HG02981 (cell line): ENCODE results near the gene FAM111A.
"Not testable (repeated sequence)": the region's sequence is repeated elsewhere in the genome, so short reads cannot be mapped to it uniquely, and the experiment has no call there.

Experiments used
- ATAC-seq: cut with Tn5 transposase; IDR thresholded peaks from one replicate; pipeline ENCODE4 v1.9.1; 2021; ENCODE audit warnings: mild to moderate bottlenecking, moderate library complexity; ENCODE audit not compliant: unreplicated experiment

FAM111A gene

GRCh38 chr11:59142530-59143507, at the start of gene FAM111A:
Gene FAM111A, plus strand, starts transcription at chr11:59142856. Its CDS starts 6,017 bp downstream, at chr11:59148873.
- peak; percentile 65 for ATAC-seq

- ATAC-seq = not testable (repeated sequence)
These were observed 49.1 kb upstream of the FAM111A start for GRCh38 chr11:59093576-59093975.

- ATAC-seq = peak; percentile 79
These were observed 47.4 kb upstream of the FAM111A start for GRCh38 chr11:59095225-59095624.

- not testable (repeated sequence) for ATAC-seq
These were observed 46.6 kb upstream of the FAM111A start for GRCh38 chr11:59095972-59096575.

- ATAC-seq = peak; percentile 66
These were observed 45.4 kb upstream of the FAM111A start for GRCh38 chr11:59097113-59097708.

GRCh38 chr11:59097938-59098337, 44.7 kb upstream of the FAM111A start:
- ATAC-seq = not testable (repeated sequence)

GRCh38 chr11:59102259-59102765, 40.3 kb upstream of the FAM111A start:
- ATAC-seq = peak; percentile 61

- ATAC-seq = peak; percentile 67
These were observed 36.0 kb upstream of the FAM111A start, which contains the start of gene FAM111B for GRCh38 chr11:59106363-59107336. Gene FAM111B, plus strand, starts transcription at chr11:59107237. Its CDS starts 2,389 bp downstream, at chr11:59109626.

- ATAC-seq = not testable (repeated sequence)
These were observed 34.9 kb upstream of the FAM111A start for GRCh38 chr11:59107721-59108120.

- ATAC-seq = no peak
These were observed 30.2 kb upstream of the FAM111A start for GRCh38 chr11:59112494-59112893.

- ATAC-seq = no peak
These were observed 28.3 kb upstream of the FAM111A start for GRCh38 chr11:59114344-59114743.

GRCh38 chr11:59115553-59115952, 27.1 kb upstream of the FAM111A start:
- ATAC-seq = no peak

GRCh38 chr11:59117774-59118173, 24.9 kb upstream of the FAM111A start:
- ATAC-seq = no peak

- ATAC-seq = no peak
These were observed 22.8 kb upstream of the FAM111A start for GRCh38 chr11:59119826-59120225.

GRCh38 chr11:59135648-59136461, 6.8 kb upstream of the FAM111A start:
- peak; percentile 96 for ATAC-seq

- not testable (repeated sequence) for ATAC-seq
These were observed 6.1 kb upstream of the FAM111A start for GRCh38 chr11:59136551-59136950.

- ATAC-seq = no peak
These were observed 5.5 kb upstream of the FAM111A start for GRCh38 chr11:59137190-59137589.

- no peak for ATAC-seq
These were observed 4.0 kb upstream of the FAM111A start for GRCh38 chr11:59138643-59139042.

- ATAC-seq = no peak
These were observed 1.5 kb upstream of the FAM111A start for GRCh38 chr11:59141191-59141590.
